DMS153 treated with DMSO at 0.1 percent for 48 hours (cell line): Measurements from ENCODE around the gene UCMA.
"Not testable (repeated sequence)": the region's sequence is repeated elsewhere in the genome, so short reads cannot be mapped to it uniquely, and the experiment has no call there.

ENCODE experiments used
- DNase-seq: peaks from one replicate; lab custom pipeline; 2025; ENCODE audit not compliant: unreplicated experiment; lab: John Stamatoyannopoulos, UW

Gene UCMA

DNA sequence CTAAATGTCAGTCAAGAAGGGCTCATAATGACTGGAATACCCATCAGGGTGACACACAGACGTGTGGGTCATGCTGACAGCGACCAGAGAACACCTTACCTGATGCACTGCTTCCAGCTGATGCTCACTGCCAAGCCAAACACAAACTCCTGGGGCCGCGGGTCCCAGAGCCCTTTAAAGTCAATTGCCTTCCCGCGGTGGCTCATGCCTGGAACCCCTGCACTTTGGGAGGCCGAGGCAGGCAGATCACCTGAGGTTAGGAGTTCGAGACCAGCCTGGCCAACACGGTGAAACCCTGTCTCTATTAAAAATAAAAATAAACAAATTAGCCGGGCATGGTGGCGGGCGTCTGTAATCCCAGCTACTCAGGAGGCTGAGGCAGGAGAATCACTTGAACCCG lies 562 bp upstream of the UCMA start:
- DNase-seq, result not testable (repeated sequence)

DNA sequence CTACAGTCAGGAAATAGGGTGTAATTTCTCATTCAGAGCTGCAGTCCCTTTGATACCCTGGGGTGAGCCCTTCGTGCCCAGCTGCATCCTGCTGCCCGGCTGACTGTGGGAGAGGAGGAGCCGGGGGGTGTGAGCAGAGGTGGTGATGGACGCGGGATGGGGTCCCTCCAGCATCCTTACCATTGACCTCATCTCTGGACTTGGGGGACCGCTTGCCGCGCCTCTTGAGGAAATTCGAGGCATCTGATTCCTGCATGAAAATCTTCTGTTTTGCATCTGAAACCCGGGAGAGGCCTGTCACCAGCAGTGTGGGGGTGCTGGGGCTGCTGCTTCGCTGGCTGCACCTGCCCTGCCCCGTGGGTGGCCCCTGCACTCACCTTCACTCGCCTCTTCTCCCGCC lies 816 bp downstream of the UCMA start:
- DNase-seq, result no peak

DNA sequence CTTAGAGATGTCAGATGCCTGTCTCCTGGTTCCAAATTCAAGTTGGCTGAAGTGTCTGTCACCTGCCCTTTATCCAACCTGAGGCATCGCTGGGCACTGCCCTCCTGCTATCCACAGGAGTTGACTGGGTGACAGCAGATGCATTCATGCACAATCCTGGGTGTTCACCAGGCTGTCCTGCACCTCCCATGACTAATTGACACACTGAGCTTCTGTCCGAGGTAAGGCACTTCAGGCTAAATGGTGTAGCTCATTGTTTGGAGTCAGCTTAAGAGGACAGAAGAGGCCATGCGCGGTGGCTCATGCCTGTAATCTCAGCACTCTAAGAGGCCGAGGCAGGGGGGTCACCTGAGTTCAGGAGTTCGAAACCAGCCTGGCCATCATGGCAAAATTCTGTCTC lies 2.4 kb downstream of the UCMA start:
- DNase-seq, result no peak

DNA sequence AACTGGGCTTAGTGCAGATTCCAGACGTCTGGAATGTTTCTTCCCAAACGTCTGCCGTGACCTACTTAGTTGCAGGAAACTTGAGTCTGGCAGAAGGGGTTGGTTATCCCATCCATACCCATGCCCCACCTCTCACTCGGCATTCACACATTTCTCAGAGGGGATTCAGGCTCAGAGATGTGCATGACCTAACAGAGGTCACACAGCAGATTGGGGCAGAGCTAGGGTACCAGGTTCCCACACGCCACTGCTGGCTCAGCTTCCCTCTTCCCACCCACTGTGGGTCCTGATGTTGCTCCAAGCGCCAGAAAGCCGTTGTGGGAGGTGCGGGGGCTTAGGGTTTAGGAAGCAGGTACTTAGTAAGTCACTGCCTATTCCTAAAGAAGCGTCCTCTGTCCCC lies 3.0 kb downstream of the UCMA start:
- DNase-seq, result no peak

DNA sequence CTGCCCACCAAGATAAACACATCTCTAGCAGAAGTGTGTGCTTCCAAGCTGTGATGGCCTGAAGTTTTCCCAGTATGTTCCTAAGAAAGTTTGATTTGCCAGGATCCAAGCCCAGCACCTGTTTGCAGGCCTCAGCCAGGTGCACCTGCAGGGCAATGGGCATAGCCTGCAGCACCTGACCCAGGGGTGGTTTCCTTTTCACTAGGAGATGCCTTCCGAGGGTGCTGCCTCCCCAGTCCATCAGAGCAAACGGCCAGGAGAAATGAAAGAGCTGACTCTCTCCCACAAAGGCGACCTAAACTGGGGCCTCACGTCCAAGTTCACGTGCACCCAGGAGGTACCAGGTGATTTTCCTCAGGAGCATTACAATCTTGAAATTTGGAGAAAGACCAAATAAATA lies 7.1 kb downstream of the UCMA start:
- no peak for DNase-seq

DNA sequence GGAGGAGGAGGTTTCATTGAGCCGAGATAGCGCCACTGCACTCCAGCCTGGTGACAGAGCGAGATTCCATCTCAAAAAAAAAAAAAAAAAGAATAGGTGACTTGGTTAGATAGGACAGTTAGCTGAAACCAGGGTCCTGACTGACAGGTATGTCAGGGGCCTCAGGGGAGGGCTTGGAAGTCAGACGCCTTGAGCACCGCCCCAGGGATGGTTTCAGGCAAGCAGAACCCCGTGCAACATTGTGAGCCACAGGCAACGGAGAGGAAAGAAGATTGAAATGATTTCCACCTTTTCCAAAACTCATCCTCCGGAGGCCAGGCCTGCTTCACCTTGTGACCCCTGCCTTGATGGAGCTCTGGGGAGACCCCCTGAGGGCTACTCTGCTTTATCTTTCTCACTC lies 8.6 kb downstream of the UCMA start:
- no peak for DNase-seq

DNA sequence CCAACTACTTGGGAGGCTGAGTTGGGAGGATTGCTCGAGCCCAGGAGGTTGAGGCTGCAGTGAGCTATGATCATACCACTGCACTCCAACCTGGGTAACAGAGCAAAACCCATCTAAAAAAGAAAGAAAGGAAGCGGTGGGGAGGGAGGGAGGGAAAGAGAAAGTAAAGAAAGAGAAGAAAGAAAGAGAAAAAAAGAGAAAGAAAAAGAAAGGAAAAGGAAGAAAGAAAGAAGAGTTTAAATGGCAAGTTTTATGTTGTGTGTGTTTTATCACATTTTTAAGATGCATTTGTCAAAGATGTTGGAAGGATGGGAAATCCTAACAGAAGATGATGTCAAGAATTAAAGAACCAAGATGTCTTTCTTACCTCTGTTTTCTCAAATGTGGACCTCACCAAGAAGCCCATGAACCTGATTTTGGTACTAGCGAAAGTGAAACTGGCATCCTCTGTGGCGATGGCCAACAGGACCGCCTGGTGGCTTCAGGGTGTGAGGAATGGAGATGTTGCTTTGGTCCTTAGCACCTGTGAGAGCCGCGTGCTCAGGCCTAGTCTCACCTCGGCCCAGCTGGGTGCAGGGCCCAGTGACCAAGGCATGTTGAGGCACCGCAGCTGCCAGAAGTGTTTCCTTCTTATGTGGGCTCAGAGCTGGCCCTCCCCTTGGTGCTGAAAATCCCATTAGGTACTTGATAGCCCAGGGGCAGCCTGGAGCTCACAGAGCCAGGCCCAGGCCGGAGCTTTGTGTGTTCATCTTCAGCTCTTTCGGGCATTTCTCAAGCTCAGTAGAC lies 9.8 kb downstream of the UCMA start:
- no peak for DNase-seq

DNA sequence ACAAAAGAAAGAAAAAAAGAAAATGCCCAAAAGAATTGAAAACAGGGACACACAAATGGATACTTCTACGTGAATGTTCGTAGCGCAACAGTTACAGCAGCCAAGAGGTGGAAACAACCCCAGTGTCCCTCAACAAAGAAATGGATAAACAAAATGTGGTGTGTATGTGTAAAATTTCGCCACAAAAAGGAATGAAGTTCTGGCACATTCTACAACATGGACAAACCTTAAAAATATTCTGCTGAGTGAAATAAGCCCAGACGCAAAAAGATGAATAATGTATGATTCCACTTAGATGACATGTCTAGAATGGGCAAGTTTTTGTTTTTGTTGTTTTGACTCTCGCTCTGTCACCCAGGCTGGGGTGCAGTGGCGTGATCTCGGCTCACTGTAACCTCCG lies 10.9 kb downstream of the UCMA start:
- no peak for DNase-seq

DNA sequence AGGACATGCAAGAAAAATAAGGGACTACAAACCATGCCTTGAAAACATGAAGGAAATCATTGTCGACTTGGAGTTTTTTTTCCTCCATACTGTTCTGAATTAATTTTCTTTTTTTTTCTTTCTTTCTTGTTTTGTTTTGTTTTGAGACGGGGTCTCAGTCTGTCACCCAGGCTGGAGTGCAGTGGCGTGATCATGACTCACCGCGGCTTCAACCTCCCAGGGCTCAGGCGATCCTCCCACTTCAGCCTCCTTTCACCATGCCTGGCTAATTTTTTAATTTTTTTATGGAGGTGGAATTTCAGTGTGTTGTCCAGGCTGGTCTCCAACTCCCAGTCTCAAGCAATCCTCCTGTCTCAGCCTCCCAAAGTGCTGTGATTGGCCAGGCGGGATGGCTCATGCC lies 11.6 kb downstream of the UCMA start:
- DNase-seq, result no peak

DNA sequence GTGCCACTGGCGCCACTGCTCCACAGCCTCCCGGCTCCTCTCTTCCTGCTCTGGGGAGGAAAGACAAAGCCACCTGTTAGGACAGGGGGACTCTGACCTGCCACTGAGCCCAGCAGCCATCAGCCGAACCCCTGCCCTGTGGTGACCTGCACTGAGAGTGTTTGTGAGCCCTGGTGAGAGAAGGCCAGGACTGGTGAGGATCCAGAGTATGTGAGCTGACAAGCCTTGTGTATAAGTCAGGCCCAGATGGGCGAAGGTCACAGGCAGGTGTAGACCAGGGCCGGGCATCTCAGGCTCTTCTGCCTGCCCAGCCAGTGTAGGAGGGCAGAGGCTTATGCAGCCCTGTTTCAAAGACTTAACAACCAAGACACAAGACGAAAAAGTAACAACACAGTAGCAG lies 12.0 kb downstream of the UCMA start:
- no peak for DNase-seq

DNA sequence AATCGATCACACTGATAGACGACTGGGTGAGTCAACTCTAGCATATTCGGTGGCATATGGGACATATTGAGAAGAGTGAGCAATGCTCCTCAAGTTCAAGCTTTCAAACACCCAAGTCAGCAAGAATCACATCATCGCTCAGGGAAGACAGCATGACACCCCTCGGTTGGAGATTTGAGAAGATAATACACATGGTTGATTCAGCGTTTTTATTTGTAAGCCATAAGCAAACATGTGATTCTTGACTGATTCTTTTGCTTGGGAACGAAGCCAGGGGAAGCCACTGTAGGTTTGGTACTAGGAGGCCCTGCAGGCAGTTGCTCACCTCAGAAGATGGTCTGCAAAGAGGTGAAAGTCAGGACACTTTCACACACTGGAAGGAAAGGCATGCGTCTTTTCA lies 12.6 kb downstream of the UCMA start:
- no peak for DNase-seq

DNA sequence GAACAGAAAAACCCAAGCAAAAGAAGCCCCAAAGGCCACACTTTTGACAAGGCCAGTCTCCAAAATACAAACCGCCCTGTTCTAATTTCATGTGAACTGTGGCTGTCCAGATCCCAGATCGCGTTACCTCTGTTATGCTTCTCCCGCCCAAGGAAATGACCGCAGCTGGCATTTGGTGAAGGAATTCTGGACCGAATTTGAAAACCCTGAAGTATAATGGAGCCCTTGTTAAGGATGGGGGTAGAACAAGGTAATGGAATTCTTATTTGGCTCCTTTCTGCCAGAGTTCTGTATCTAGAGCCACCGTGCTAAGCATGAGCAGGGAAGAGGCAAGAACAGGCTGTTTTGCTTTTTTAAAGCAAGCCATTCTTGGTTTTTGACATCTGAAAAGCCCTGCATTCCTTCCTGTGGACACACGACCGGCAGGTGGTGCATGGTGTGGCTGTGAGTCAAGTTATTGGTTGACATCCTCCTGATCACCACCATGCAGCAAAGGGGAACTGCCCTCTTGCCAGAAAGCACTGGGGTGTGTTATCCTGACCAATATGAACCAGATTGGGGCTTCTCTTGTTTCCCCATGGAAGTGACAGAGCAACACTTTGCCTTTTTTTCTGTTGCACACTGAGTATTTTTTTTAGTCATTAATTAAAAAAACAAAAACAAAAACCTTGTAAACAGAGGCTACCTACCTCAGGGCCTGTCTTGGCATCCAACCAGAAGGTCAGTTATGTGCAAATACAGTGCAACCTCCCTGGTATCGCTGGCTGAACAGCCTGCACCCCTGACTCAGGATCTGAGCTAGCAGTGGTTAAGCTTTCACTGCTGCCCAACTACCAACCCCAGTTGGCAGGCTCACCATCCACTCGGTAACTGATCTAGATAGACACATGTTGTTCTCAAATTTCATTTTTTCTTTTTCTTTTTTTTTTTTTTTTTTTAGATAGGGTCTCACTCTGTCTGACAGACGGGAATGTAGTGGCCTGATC lies 14.2 kb downstream of the UCMA start:
- no peak for DNase-seq

DNA sequence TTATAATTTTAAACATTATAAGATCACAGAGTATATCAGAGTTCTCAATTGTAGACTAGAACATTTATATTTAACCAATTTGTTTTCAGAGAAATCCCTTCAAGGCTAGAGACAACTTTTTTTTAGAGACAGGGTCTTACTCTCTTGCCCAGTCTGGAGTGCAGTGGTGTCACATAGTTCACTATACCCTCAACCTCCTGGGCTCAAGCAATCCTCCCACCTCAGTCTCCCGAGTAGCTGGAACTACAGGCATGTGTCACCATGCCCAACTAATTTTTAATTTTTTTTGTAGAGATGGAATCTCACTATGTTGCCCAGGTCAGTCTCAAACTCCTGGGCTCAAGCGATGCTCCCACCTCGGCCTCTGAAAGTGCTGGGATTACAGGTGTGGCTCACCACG lies 15.3 kb downstream of the UCMA start:
- no peak for DNase-seq

DNA sequence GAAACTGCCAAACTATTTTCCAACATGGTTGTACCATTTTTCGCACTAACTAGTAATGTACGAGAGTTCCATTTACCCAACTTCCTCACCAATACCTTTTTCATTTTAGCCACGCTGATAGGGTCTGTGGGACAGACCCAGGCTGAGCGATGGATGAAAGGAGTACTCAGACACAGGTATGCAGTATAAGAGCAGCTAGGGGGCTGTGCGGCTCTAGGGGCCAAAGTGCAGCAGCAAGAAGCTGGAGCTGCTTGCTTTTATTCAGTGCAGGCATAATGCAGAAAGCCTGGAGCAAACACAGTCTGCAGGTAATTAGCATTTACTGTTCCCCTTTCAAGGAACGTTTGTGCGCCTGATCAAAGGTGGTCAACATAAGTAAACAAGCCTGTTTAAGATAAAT lies 21.0 kb downstream of the UCMA start:
- DNase-seq, result no peak

DNA sequence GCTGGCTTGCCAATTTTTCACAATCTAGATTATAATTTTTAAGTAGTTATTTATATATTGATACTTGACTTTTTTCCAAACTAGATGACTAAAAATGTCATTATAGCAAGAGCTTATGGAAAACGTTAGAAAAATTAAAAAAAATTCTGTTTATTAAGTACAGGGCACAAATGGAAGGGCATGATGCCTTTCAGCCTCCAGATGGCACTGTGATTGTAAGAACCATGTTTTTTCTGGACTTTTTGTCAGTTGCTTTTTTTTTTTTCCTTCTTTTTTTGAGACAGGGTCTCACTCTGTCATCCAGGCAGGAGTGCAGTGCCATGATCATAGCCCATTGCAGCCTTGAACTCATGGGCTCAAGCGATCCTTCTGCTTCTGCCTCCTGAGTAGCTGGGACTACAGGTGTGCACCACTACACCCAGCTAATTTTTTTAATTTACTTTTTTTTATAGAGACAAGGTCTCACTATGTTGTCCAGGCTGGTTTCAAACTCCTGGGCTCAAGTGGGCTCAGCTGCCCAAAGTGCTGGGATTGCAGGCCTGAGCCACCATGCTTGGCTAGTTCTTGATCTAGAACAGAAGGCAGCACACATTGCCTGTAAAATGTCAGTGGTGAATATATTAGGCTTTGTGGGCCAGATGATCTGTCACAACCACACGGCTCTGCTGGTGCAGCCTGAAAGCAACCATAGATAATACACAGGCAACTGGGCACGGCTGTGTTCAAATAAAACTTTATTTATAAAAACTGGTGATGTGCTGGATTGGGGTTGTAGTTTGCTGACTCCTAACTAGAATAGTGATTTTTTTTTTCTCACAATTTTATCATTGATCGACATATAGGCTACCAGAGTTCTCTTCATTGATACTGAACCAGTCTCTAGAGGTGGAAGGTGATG lies 27.4 kb downstream of the UCMA start:
- no peak for DNase-seq

DNA sequence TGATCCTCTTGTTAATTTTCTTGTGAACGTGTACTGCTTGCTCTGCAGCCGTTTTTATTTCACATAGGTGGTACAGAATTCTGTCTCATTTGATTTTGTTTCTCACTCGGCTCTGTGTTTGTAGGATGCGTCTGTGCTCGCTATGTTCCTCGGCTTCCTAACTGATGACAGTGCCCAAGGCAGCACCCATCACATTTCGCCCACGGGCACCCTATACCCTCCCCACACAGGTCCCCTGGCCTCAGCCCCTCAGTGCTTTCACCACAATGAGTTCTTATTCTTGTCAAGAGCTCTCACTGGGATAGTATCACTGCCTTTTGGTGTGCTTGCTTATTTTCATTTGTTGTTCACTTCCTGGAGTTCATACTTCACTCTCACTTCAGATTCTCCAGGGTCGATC lies 28.1 kb downstream of the UCMA start:
- DNase-seq, result no peak

DNA sequence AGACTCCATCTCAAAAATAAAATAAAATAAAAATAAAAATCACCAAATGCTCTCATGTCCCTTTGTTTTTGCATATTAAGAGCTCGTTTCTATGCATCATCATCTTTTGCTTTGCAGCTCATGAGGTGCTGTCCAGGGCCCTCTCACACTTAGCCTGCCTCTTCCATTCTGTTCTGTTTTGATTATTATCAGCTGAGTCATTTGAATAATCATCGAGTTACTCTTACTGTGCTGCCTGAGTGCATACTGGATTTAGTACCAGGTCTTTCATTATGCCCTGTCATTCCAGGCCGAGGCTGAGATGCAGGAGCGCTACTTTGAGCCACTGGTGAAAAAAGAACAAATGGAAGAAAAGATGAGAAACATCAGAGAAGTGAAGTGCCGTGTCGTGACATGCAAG lies 33.0 kb downstream of the UCMA start:
- DNase-seq, result no peak

DNA sequence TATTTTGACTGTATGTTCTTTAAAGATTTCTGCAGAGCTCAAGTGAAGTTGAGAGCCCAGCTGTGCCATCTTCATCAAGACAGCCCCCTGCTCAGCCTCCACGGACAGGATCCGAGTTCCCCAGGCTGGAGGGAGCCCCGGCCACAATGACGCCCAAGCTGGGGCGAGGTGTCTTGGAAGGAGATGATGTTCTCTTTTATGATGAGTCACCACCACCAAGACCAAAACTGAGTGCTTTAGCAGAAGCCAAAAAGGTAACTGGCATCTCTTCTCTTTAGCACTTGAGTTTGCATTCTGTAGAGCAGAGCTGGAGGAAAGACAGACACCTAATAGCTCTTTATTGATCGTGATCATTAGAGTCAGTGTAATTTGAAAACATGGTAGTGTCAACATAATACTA lies 39.2 kb downstream of the UCMA start:
- DNase-seq, result no peak

DNA sequence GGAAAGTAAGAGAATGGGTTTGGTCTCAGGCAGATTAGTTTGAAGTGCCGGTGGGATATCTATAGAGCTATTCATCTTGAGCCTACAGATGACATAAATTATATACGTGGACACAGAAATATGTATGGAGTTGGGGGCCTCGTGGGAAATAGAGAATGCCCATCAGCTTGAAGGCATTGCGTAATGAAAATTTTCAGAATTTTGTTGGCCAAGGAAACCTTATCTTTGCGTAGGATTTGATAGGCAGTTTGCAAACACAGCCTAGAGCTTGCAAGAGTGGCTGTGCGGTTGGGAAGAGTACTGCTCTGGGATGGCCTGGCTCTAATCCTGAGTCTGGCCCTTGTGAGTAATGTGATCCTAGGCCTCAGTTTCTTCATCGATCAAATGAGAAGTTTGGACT lies 40.5 kb downstream of the UCMA start:
- no peak for DNase-seq

DNA sequence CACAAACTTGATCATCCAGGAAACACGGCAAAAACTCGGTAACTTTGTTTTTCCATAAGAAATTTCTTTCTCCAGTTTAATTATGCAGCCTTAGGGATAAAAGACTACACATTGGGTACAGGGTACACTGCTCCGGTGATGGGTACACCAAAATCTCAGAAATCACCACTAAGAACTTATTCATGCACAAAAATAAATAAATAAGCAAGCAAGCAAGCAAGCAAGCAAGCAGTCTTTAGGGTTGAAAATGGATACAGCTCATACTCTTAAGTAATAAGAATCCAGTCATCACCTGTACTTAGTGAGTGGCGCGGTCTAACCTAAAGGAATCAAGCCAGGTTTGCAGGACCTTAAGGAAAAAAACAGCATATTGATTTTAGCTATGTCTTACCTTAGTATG lies 42.8 kb downstream of the UCMA start:
- no peak for DNase-seq

DNA sequence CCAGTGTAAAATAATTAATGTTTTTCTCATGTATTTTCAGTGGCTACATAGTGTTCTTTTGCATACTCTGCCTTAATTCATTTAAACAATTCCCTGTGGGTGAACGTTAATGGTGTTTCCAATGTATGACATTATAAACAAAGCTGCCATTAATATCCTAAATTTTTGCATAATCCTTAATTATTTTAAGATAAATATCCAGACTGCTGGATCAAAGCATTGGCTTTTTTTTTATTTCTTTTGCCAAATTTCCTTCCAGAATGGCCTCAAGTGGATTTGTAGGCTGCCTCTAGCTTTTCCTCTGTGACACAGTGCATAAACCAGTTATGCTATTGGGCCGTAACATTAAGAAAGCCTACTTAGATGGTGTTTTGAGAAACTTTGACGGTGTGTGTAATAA lies 43.4 kb downstream of the UCMA start:
- no peak for DNase-seq
